Neutrophil (primary cell): Measurements from ENCODE around the gene DENND1A.
A peak's percentile ranks its signal among the peaks of the same experiment; 100 is the strongest.

Experiments
- H3K27ac ChIP-seq: fragments of 200-600 bp; sonication (generic); 2 replicates; pipeline ENCODE4 v1.5.1; 2016; ENCODE audit warnings: mild to moderate bottlenecking, moderate library complexity
- H3K27me3 ChIP-seq: fragments of 200-600 bp; sonication (generic); 2 replicates; pipeline ENCODE4 v1.6.0; 2016; ENCODE audit warnings: mild to moderate bottlenecking
- H3K36me3 ChIP-seq: fragments of 200-600 bp; sonication (generic); 2 replicates; pipeline ENCODE4 v1.5.1; 2017
- H3K4me1 ChIP-seq, 2 experiments: fragments of 200-600 bp in 1 of 2; sonication (generic) in 1 of 2; 1 replicate in 1 of 2; 2 replicates in 1 of 2; pipeline versions ENCODE4 v1.5.1 to v1.6.1; 2013 to 2016; ENCODE audit warnings: low read depth in 1 of 2, low read length in 1 of 2, mild to moderate bottlenecking in 1 of 2, moderate library complexity in 1 of 2; ENCODE audit not compliant: control insufficient read depth in 1 of 2, insufficient read depth in 1 of 2
- H3K4me3 ChIP-seq, 2 experiments: fragments of 200-600 bp in 1 of 2; sonication (generic) in 1 of 2; 1 replicate in 1 of 2; 2 replicates in 1 of 2; pipeline ENCODE4 v1.5.1; 2013 to 2016; ENCODE audit warnings: low read depth in 1 of 2, low read length in 1 of 2, mild to moderate bottlenecking in 1 of 2, moderate library complexity in 1 of 2
- H3K9me3 ChIP-seq: fragments of 200-600 bp; sonication (generic); 2 replicates; pipeline ENCODE4 v1.5.1; 2016
- TF ChIP-seq, protein P1 (sequence below): fragments of 200-600 bp; sonication (generic); IDR thresholded peaks from 2 replicates; pipeline ENCODE4 v1.5.1; 2016; ENCODE audit warnings: antibody characterized with exemption

The DENND1A gene

DNA sequence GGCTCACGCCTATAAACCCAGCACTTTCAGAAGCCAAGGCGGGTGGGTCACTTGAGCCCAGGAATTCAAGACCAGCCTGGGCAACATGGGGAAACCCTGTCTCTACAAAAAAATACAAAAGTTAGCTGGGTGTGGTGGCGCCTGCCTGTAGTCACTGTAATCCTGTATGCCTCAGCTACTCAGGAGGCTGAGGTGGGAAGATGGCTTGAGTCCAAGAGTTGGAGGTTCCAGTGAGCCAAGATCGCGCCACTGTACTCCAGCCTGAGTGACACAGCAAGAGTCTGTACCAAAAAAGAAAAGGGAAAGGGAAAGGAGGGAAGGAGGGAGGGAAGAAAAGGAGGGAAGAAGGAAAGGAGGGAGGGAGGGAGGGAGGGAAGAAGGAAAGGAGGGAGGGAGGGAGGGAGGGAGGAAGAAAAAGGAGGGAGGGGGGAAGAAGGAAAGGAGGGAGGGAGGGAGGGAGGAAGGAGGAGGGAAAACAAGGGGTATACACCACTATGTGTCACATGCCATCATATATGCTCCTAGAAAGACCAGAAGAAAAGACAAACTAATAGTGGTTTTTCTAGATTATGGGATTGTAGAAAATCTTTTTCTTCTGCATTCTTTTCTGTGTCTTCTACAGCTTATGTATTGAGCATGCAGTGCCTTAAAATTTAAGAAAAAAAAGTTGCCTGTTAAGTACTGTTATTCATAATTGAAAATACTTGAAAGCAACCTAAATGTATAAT lies 240.1 kb downstream of the DENND1A start:
- Histone ChIP-seq H3K36me3 (no peaks in the 10 kb centered on the region), H3K9me3 (no peaks in the 10 kb centered on the region), H3K4me3 (no peak overlapping the region), H3K4me1 (peaks cover 4 to 9% of the 10 kb centered on the region in 2 experiments), H3K27me3 (no peaks in the 10 kb centered on the region), H3K27ac (no peak overlapping the region)
- TF ChIP-seq, protein P1, sequence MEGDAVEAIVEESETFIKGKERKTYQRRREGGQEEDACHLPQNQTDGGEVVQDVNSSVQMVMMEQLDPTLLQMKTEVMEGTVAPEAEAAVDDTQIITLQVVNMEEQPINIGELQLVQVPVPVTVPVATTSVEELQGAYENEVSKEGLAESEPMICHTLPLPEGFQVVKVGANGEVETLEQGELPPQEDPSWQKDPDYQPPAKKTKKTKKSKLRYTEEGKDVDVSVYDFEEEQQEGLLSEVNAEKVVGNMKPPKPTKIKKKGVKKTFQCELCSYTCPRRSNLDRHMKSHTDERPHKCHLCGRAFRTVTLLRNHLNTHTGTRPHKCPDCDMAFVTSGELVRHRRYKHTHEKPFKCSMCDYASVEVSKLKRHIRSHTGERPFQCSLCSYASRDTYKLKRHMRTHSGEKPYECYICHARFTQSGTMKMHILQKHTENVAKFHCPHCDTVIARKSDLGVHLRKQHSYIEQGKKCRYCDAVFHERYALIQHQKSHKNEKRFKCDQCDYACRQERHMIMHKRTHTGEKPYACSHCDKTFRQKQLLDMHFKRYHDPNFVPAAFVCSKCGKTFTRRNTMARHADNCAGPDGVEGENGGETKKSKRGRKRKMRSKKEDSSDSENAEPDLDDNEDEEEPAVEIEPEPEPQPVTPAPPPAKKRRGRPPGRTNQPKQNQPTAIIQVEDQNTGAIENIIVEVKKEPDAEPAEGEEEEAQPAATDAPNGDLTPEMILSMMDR, result no peak

DNA sequence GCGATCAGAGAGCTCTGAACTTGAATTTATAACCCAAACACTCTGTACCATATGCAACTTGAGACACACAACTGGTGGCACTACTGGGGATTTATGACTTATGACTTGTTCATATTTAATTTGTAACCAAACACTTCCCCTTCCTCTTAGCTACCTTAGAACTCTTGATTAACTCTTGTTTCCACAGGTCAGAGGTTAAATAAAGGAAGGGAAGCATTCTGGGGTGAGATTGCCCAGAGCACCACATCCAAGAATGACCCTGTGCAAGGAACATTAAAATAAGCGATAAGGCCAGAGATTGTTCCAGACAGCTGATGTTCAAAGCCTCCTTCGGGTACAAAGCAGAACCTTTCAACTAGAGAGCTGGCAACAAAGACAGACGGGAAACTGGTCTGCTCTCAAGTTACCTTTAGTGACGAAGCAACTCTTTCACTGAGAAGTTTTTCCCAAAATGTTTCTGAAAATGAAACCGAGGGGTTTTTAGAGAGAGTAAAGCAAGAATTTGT lies 242.6 kb downstream of the DENND1A start:
- Histone ChIP-seq H3K4me1 (peaks cover 4 to 9% of the 10 kb centered on the region in 2 experiments), H3K27ac (peak overlapping the region; percentile 63), H3K27me3 (no peaks in the 10 kb centered on the region), H3K4me3 (no peak overlapping the region), H3K36me3 (no peaks in the 10 kb centered on the region), H3K9me3 (no peaks in the 10 kb centered on the region)
- TF ChIP-seq, protein P1, result no peak

DNA sequence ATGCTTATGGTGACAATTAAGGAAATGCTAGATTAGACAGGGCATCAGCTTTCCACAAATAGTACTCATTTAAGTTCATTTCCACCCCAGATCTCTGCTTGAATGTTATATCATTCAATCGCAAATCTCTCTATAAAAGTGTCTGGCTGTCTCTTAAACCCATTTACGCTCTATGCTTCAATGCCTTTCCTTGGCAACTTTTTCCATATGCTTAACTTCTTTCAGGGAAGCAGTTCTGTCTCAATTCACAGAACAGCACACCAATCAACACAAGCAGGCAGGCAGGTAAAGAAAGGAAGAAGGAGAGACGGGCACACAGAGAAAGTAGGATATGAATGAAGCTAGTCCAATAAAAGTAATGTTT lies 243.1 kb downstream of the DENND1A start:
- Histone ChIP-seq H3K36me3 (no peaks in the 10 kb centered on the region), H3K27ac (peak overlapping the region; percentile 63), H3K4me1 (peaks cover 4 to 9% of the 10 kb centered on the region in 2 experiments), H3K9me3 (no peaks in the 10 kb centered on the region), H3K27me3 (no peaks in the 10 kb centered on the region), H3K4me3 (no peak overlapping the region)
- TF ChIP-seq, protein P1, result no peak

DNA sequence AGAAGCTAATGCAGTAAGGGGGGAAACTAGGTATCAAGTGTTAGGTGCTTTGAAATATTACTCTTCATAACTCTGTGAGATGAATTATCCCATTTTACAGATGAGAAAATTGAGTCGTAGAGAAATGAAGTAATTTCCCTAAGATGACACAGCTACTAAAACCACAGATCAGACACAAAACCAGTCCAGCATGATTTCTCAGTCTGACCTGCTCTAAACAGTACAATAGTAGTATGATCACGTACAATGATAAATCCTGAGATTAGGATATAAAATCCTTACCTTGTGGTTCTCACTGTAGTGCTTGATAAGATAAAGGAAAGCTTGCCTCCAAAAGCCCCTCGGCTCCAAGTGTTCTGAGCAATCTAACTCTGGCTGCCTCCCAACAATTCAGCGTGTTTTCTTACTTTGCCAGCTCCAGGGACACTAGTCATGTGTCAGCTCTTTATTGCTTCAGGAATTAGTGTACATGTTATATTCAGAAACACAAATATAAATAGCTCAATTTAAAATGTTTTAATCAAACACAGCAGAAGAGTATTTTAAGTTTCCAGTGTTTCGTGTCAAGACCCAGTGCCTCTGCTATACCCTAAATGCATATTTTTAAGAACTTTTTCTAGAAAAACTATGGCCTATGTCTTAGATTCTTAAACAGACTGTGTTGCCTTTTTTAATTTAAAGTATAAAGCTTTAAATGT lies 243.6 kb downstream of the DENND1A start:
- no peaks in the 10 kb centered on the region for H3K36me3 ChIP-seq
- H3K4me3 ChIP-seq, result no peak overlapping the region
- TF ChIP-seq, protein P1, result no peak
- no peaks in the 10 kb centered on the region for H3K27me3 ChIP-seq
- H3K4me1 ChIP-seq, result peaks cover 4 to 9% of the 10 kb centered on the region in 2 experiments
- no peak overlapping the region for H3K27ac ChIP-seq
- H3K9me3 ChIP-seq, result no peaks in the 10 kb centered on the region

DNA sequence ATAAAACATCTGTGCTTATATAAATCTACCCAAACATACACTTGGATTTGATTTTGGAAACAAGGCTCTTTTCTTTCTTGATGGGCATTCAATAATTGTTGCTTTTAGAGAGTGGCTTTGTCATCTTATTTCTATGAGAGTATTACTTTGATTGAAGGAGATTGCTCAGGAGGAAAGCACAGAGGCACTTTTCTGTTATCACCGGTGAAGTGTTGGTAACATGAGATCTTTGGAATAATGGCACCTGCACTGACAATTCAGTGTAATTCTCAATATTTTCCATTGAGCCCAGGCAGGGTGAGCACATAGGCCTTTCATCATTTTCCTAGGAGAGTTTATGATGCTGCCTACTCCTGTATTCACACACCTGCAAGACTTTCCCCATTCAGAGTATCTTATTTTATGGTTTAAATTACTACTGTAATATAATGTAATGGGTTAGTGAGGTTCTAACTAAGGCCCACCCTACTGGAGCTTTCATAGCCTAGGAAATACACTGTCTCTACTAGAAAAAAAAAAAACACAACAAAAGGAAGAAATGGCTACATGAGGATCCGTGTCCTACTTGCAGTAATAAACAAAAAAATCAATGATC lies 244.3 kb downstream of the DENND1A start:
- Histone ChIP-seq H3K27me3 (no peaks in the 10 kb centered on the region), H3K4me3 (no peak overlapping the region), H3K36me3 (no peaks in the 10 kb centered on the region), H3K4me1 (peaks cover 4 to 9% of the 10 kb centered on the region in 2 experiments), H3K27ac (no peak overlapping the region), H3K9me3 (no peaks in the 10 kb centered on the region)
- TF ChIP-seq, protein P1, result no peak
